GM13976 (cell line): ENCODE data around the gene RBFOX2.

ENCODE experiments used
- DNase-seq: peaks from one replicate; pipeline ENCODE4 v3.0.0; 2012; ENCODE audit warnings: low spot score
- in situ Hi-C: fragments of 300-500 bp; cut with MboI; formaldehyde crosslinking; loops from one replicate; pipeline ENCODE4 v1.12.0; 2022; ENCODE audit warnings: low sequenced_read_pairs, mixed read lengths, inconsistent platforms; ENCODE audit not compliant: unreplicated experiment
- TF ChIP-seq, protein P1 (sequence below): IDR thresholded peaks from 2 replicates; pipeline ENCODE4 v1.5.1; 2012; ENCODE audit warnings: borderline replicate concordance, mild to moderate bottlenecking; ENCODE audit not compliant: insufficient read depth; ENCODE audit errors: extremely low read depth, missing control alignments, control extremely low read depth

Gene RBFOX2

DNA sequence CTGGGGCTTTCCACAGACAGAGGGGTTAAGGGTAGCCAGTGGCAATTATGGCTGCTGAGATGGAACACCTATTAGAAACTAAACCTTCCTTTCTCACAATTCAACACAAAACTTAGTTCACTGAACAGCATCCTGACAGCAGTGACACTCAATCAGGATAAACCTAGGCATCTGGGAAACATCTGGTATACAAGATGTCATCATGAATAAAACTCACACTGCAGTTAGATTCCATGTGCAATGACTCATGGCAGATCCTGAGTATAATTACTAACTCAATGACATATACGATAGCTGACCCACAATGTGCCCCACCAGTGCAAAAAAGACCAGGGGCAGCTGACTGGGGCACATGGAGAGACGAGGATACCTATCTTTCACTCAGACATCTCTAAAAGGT is 17.7 kb downstream of the RBFOX2 start:
- in situ Hi-C loops, result no loop called here
- DNase-seq, result no peak
- TF ChIP-seq, protein P1, sequence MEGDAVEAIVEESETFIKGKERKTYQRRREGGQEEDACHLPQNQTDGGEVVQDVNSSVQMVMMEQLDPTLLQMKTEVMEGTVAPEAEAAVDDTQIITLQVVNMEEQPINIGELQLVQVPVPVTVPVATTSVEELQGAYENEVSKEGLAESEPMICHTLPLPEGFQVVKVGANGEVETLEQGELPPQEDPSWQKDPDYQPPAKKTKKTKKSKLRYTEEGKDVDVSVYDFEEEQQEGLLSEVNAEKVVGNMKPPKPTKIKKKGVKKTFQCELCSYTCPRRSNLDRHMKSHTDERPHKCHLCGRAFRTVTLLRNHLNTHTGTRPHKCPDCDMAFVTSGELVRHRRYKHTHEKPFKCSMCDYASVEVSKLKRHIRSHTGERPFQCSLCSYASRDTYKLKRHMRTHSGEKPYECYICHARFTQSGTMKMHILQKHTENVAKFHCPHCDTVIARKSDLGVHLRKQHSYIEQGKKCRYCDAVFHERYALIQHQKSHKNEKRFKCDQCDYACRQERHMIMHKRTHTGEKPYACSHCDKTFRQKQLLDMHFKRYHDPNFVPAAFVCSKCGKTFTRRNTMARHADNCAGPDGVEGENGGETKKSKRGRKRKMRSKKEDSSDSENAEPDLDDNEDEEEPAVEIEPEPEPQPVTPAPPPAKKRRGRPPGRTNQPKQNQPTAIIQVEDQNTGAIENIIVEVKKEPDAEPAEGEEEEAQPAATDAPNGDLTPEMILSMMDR, result no peak

DNA sequence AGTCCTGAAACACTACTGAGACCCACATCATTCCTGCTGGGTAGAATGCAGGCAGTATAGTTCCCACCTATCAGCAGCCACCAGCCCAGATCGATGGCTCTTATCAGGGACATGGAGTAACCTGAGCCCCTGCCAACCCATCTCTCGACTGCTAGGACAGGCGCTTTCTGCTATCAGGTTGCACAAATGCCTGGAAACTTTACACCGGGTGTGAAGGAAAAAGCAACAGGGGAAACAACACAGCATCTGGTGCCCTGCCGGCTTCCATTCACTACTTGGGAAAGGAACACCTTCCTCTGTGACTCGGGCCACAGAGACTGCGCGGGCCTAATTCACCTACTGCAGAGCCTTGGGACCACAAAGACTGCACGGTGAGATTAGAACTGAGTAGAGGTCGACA is 18.5 kb downstream of the RBFOX2 start:
- TF ChIP-seq, protein P1, result no peak
- in situ Hi-C loops, result no loop called here
- DNase-seq, result no peak

DNA sequence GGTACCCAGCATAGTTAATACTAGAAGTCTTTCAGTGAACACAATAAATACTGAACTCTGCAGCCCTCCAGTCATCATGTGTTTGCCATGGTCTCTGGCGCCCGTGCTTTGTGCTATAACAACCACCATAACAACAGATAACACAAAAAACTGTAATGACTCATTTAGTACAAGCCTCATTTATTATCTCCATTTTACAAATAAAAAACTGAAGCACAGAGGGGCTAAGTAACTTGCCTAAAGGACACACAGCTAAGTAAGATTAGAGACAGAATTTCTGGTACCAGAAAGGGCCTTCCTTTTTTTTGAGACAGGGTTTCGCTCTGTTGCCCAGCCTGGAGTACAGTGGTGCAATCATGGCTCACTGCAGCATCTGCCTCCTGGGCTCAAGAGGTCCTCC is 19.5 kb downstream of the RBFOX2 start:
- in situ Hi-C loops, result no loop called here
- DNase-seq, result no peak
- TF ChIP-seq, protein P1, result no peak

DNA sequence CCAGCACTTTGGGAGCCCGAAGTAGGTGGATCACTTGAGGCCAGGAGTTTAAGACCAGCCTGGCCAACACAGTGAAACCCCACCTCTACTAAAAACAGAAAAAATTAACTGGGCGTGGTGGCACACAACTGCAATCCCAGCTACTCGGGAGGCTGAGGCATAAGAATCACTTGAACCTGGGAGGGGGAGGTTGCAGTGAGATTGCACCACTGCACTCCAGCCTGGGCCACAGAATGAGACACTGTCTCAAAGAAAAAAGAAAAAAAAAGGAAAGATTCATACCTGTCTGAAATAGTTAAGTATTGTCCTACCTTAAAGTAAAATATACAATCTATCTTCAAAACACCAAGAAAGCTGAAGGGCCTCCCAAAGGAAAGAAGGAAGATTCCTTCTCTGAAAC is 20.1 kb downstream of the RBFOX2 start:
- TF ChIP-seq, protein P1, result no peak
- no peak for DNase-seq
- in situ Hi-C loops, result no loop called here

DNA sequence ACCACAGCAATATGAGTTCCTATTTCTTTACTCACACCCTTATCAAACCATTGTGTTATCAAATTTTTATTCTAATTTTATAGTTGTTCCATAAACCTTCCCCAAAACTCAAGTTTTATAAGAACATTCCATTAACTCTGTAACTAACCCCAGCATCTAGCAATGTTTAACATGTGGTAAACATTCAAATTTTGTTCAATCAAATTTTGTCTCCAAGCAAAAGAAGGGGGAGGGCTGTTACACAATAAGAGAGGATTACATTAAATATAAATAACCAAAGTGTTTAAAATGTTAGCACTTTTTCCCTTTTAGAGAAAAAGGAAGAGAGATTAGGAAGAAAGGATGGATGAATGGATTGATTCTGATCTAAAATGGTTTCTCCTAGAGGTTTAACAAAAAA is 20.5 kb downstream of the RBFOX2 start:
- TF ChIP-seq, protein P1, result no peak
- DNase-seq, result no peak
- in situ Hi-C loops, result no loop called here

DNA sequence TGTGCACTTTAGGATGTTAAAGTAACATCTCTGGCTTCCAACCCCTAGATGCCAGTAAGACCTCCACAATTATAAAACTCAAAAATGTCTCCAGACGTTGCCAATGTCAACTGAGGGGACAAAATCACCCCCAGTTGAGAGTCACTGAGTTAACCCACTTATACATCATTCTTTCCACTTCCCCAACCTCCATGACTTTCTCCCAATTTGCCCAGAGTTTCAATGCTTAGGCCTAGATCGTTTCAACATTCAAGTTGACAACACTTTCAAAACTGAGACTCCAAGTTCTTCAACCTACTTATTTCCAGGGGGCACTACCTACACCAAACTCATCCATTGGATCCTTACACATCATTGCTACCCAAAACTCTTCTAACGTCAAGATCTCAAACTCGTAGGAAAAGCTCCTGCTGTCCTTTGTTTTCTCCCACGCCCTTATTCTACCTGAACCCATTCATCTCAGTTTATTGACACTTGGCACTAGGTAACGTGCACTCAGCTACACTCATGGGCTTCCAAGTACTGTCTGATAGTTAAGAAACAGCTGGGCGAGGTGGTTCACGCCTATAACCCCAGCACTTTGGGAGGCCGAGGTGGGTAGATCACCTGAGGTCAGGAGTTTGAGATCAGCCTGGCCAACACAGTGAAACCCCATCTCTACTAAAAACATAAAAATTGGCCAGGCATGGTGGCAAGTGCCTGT is 24.5 kb downstream of the RBFOX2 start:
- no peak for DNase-seq
- TF ChIP-seq, protein P1, result no peak
- in situ Hi-C loops, result no loop called here
